ENCODE measurements around the gene BRF1.

- TF ChIP-seq CTCF (IDR thresholded peaks at IDR 0.05) (no peak), POLR2A (IDR thresholded peaks at IDR 0.05) (no peak)
These were observed 107.7 kb downstream of the BRF1 start for GRCh38 chr14:105192866-105193731.

Data from esophagus squamous epithelium (tissue), 4 donors.